ENCODE results near the gene CERS4. TPM values are rescaled to one million over a fixed set of nuclear protein-coding genes. Genes with fewer than 3 reads are reported as not detected.
"Not testable (repeated sequence)": the region's sequence is repeated elsewhere in the genome, so short reads cannot be mapped to it uniquely, and the experiment has no call there.

The CERS4 gene
- polyA plus RNA-seq, 1 of the 3 experiments (the other 2 are of a cell fraction), result 36.5 TPM

GRCh38 chr19:8216357-8216756 lies 7.2 kb downstream of the CERS4 start:
- Histone ChIP-seq H2AFZ (ENCODE audit: low read depth) (no peak overlapping the region), H3F3A (replicated peaks; ENCODE audit: insufficient read depth) (no peaks in the 10 kb centered on the region), H4K20me1 (ENCODE audit: insufficient read depth) (no peaks in the 10 kb centered on the region; the same call in 1 of the 2 replicates), H3K79me2 (ENCODE audit: insufficient read depth) (no peaks in the 10 kb centered on the region), H3K4me2 (no peak overlapping the region), H3K4me1 (ENCODE audit: control insufficient read depth in 1 of 2, insufficient read depth in 2 of 2, low read depth in 1 of 2, low read length in 1 of 2) (no peaks in the 10 kb centered on the region), H3K9ac (no peak overlapping the region), H3K9me2 (no peaks in the 10 kb centered on the region), H3K27me3 (ENCODE audit: insufficient read depth) (no peaks in the 10 kb centered on the region), H3K36me3 (replicated peaks in 1 of 2; ENCODE audit: control insufficient read depth in 1 of 2, insufficient read depth in 2 of 2, low read length in 1 of 2) (no peaks in the 10 kb centered on the region), H3K9me3 (no peaks in the 10 kb centered on the region), H3K27ac (ENCODE audit: low read depth in 2 of 2, low read length in 1 of 2) (no peak overlapping the region), H3K4me3 (ENCODE audit: low read depth in 2 of 2, low read length in 1 of 2) (no peak overlapping the region)
- no peak for DNase-seq
- TF ChIP-seq NFIC (IDR thresholded peaks at IDR 0.05; ENCODE audit: borderline replicate concordance) (no peak), GATA2 (CRISPR knock-in tag; IDR thresholded peaks at IDR 0.05) (no peak), SMC3 (IDR thresholded peaks at IDR 0.05; ENCODE audit: low read depth, low read length) (no peak), CTCF (IDR thresholded peaks at IDR 0.05) (no peak), YY1 (IDR thresholded peaks at IDR 0.05; ENCODE audit: low read depth) (no peak)
- TF ChIP-seq, protein P1, sequence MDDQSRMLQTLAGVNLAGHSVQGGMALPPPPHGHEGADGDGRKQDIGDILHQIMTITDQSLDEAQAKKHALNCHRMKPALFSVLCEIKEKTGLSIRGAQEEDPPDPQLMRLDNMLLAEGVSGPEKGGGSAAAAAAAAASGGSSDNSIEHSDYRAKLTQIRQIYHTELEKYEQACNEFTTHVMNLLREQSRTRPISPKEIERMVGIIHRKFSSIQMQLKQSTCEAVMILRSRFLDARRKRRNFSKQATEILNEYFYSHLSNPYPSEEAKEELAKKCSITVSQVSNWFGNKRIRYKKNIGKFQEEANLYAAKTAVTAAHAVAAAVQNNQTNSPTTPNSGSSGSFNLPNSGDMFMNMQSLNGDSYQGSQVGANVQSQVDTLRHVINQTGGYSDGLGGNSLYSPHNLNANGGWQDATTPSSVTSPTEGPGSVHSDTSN (IDR thresholded peaks at IDR 0.05), result no peak
- WGBS (ENCODE audit: low lambda C conversion rate), result 41% methylated on average over 2 of the region's 2 CpGs
- ChIA-PET POLR2A (no interaction called here), CTCF (no interaction called here)

GRCh38 chr19:8218127-8218526 lies 9.0 kb downstream of the CERS4 start:
- H3K9me2 ChIP-seq; H3K4me1 ChIP-seq (ENCODE audit: control insufficient read depth in 1 of 2, insufficient read depth in 2 of 2, low read depth in 1 of 2, low read length in 1 of 2); POLR2A ChIA-PET: not testable (repeated sequence)

DNA sequence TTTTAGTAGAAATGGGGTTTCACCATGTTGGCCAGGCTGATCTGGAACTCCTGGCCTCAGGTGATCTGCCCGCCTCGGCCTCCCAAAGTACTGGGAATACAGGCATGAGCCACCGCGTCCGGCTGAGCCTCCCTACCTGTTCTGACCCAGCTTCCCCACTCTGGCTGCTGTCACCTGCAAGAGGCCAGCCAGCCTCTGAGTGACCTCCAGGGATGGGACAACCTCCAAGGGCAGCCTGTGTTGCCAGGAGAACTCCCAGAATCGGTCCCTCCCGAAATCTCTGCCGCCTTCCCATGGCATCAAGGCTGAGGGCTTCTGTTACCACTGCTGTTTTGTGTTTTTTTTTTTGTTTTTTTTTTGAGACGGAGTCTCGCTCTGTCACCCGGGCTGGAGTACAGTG lies 11.3 kb downstream of the CERS4 start:
- Histone ChIP-seq H3K27me3 (ENCODE audit: insufficient read depth) (no peaks in the 10 kb centered on the region), H3K27ac (ENCODE audit: low read depth in 2 of 2, low read length in 1 of 2) (no peak overlapping the region), H3K36me3 (replicated peaks in 1 of 2; ENCODE audit: control insufficient read depth in 1 of 2, insufficient read depth in 2 of 2, low read length in 1 of 2) (no peaks in the 10 kb centered on the region), H2AFZ (ENCODE audit: low read depth) (no peak overlapping the region), H3K9me2 (no peaks in the 10 kb centered on the region), H3K4me3 (ENCODE audit: low read depth in 2 of 2, low read length in 1 of 2) (no peak overlapping the region), H3K4me2 (no peak overlapping the region), H3K4me1 (ENCODE audit: control insufficient read depth in 1 of 2, insufficient read depth in 2 of 2, low read depth in 1 of 2, low read length in 1 of 2) (no peaks in the 10 kb centered on the region), H3K79me2 (ENCODE audit: insufficient read depth) (no peaks in the 10 kb centered on the region), H3F3A (replicated peaks; ENCODE audit: insufficient read depth) (no peaks in the 10 kb centered on the region), H3K9me3 (no peaks in the 10 kb centered on the region), H3K9ac (no peak overlapping the region), H4K20me1 (ENCODE audit: insufficient read depth) (no peaks in the 10 kb centered on the region)
- DNase-seq, result no peak
- WGBS (ENCODE audit: low lambda C conversion rate), result 92% methylated on average over 11 of the region's 11 CpGs
- TF ChIP-seq RAD21 (IDR thresholded peaks at IDR 0.05; ENCODE audit: low read length), result no peak
- no peak for TF ChIP-seq TCF12 (IDR thresholded peaks at IDR 0.05)
- TF ChIP-seq GABPA (IDR thresholded peaks at IDR 0.05; ENCODE audit: low read depth), result no peak
- TF ChIP-seq JUND (IDR thresholded peaks at IDR 0.05), result no peak
- TF ChIP-seq SIN3A (IDR thresholded peaks at IDR 0.05; ENCODE audit: borderline replicate concordance, low read depth, low read length), result no peak
- no peak for TF ChIP-seq MEF2A (IDR thresholded peaks at IDR 0.05; ENCODE audit: borderline replicate concordance, low read depth)
- TF ChIP-seq TAF1 (IDR thresholded peaks at IDR 0.05; ENCODE audit: borderline replicate concordance, low read depth, low read length), result no peak
- TF ChIP-seq FOXM1 (IDR thresholded peaks at IDR 0.05; ENCODE audit: low read depth), result no peak
- TF ChIP-seq, protein P1 (IDR thresholded peaks at IDR 0.05), result no peak
- TF ChIP-seq NRF1 (IDR thresholded peaks at IDR 0.05; ENCODE audit: low read depth, low read length), result no peak
- TF ChIP-seq CHD2 (IDR thresholded peaks at IDR 0.05; ENCODE audit: low read length, partially characterized antibody), result no peak
- ChIA-PET CTCF (interaction anchor here (1.4 kb wide), 1 partner anchor 9 kb away, joined by 3 read pairs; no protein-coding TSS in a partner anchor), POLR2A (interaction anchor here (0.7 kb wide), 1 partner anchor 8 kb away, joined by 3 read pairs; no protein-coding TSS in a partner anchor)

More at GRCh38 chr19:8218127-8218526, 9.0 kb downstream of the CERS4 start:
- H3K36me3 ChIP-seq (replicated peaks in 1 of 2; ENCODE audit: control insufficient read depth in 1 of 2, insufficient read depth in 2 of 2, low read length in 1 of 2); DNase-seq; H3K79me2 ChIP-seq (ENCODE audit: insufficient read depth); H3K4me2 ChIP-seq; H2AFZ ChIP-seq (ENCODE audit: low read depth); H3K27me3 ChIP-seq (ENCODE audit: insufficient read depth); H4K20me1 ChIP-seq (ENCODE audit: insufficient read depth); CTCF ChIA-PET; H3F3A ChIP-seq (replicated peaks; ENCODE audit: insufficient read depth); H3K9me3 ChIP-seq; H3K9ac ChIP-seq; H3K27ac ChIP-seq (ENCODE audit: low read depth in 2 of 2, low read length in 1 of 2); H3K4me3 ChIP-seq (ENCODE audit: low read depth in 2 of 2, low read length in 1 of 2): not testable (repeated sequence)
- 90% methylated on average over 7 of the region's 7 CpGs for WGBS (ENCODE audit: low lambda C conversion rate)
